Skeletal muscle tissue (tissue), 4 donors: ENCODE results near the gene LAMB2. TPM values are rescaled to one million over a fixed set of nuclear protein-coding genes. Genes with fewer than 3 reads are reported as not detected.

Source experiments
- H3K27ac ChIP-seq: one replicate; pipeline ENCODE4 v1.7.0; 2013; ENCODE audit warnings: mild to moderate bottlenecking, low read depth, low read length, inconsistent platforms
- H3K27me3 ChIP-seq, 3 donors: one replicate each; pipeline ENCODE4 v1.7.0; 2013; ENCODE audit warnings: low read length in 3 of 3; ENCODE audit not compliant: control insufficient read depth in 3 of 3, insufficient read depth in 3 of 3
- H3K36me3 ChIP-seq, 3 donors: one replicate each; pipeline ENCODE4 v1.7.0; 2013; ENCODE audit warnings: low read length in 3 of 3; ENCODE audit not compliant: control insufficient read depth in 3 of 3, insufficient read depth in 3 of 3
- H3K4me1 ChIP-seq, 3 donors: one replicate each; pipeline ENCODE4 v1.7.0; 2013; ENCODE audit warnings: low read length in 3 of 3, mild to moderate bottlenecking in 3 of 3; ENCODE audit not compliant: control insufficient read depth in 3 of 3, insufficient read depth in 3 of 3
- H3K4me3 ChIP-seq, 3 donors: one replicate each; pipeline ENCODE4 v1.7.0; 2013; ENCODE audit warnings: low read length in 3 of 3
- H3K9ac ChIP-seq, 3 donors: one replicate each; pipeline ENCODE4 v1.7.0; 2013; ENCODE audit warnings: low read length in 3 of 3, mild to moderate bottlenecking in 3 of 3, moderate library complexity in 2 of 3, low read depth in 1 of 3
- H3K9me3 ChIP-seq, 3 donors: one replicate each; pipeline ENCODE4 v1.7.0; 2013; ENCODE audit warnings: low read length in 3 of 3; ENCODE audit not compliant: control insufficient read depth in 3 of 3
- total RNA-seq: library from RNA; depleted of rRNA; stranded (reverse); fragments of >200 nt; gene quantifications from one replicate; pipeline ENCODE4 v1.2.3, GENCODE V29; 2014
- donor health status: Osteomylitis.

LAMB2 gene
- total RNA-seq, 1 donor from 2014 or later, result 601 TPM

- no peaks in the 10 kb centered on the region for H3K27me3 ChIP-seq
- H3K9me3 ChIP-seq, result no peaks in the 10 kb centered on the region
- H3K36me3 ChIP-seq, result peaks cover 62 to 64% (median 63%) of the 10 kb centered on the region in 3 donors
- no peak overlapping the region for H3K4me3 ChIP-seq
- no peak overlapping the region for H3K27ac ChIP-seq
- peaks cover 15 to 28% (median 20%) of the 10 kb centered on the region in 3 donors for H3K4me1 ChIP-seq
- H3K9ac ChIP-seq, result no peak overlapping the region
Measured at GRCh38 chr3:49108346-49108745, 24.5 kb downstream of the LAMB2 start.

GRCh38 chr3:49104427-49105291, 28.2 kb downstream of the LAMB2 start, which contains the start of gene QARS1:
Gene QARS1, minus strand, starts transcription at chr3:49104757. Its CDS starts 24 bp downstream, at chr3:49104733.
- peak within 1 kb of the TSS; percentile 82 to 99 (median 85) for H3K4me3 ChIP-seq
- H3K4me1 ChIP-seq, result peaks cover 18 to 32% (median 24%) of the 10 kb centered on the region in 3 donors
- H3K27me3 ChIP-seq, result no peaks in the 10 kb centered on the region
- H3K9me3 ChIP-seq, result no peaks in the 10 kb centered on the region
- H3K9ac ChIP-seq, result peak within 1 kb of the TSS; percentile 76 to 99 (median 94)
- H3K36me3 ChIP-seq, result peaks cover 60 to 63% (median 62%) of the 10 kb centered on the region in 3 donors
- H3K27ac ChIP-seq, result peak within 1 kb of the TSS; percentile 70

GRCh38 chr3:49104052-49104426, 28.8 kb downstream of the LAMB2 start:
- H3K9ac ChIP-seq, result peak overlapping the region; percentile 76 to 99 (median 94)
- H3K9me3 ChIP-seq, result no peaks in the 10 kb centered on the region
- H3K27ac ChIP-seq, result peak overlapping the region; percentile 70
- no peaks in the 10 kb centered on the region for H3K27me3 ChIP-seq
- H3K4me1 ChIP-seq, result peaks cover 18 to 32% (median 24%) of the 10 kb centered on the region in 3 donors
- H3K4me3 ChIP-seq, result peak overlapping the region; percentile 82 to 99 (median 85)
- peaks cover 60 to 63% (median 62%) of the 10 kb centered on the region in 3 donors for H3K36me3 ChIP-seq

- Histone ChIP-seq H3K9me3 (no peaks in the 10 kb centered on the region), H3K36me3 (peaks cover 58 to 68% (median 61%) of the 10 kb centered on the region in 3 donors), H3K9ac (peak overlapping the region in 1 of 3 donors; percentile 16), H3K27ac (no peak overlapping the region), H3K4me3 (no peak overlapping the region), H3K4me1 (peaks cover 16 to 20% (median 17%) of the 10 kb centered on the region in 3 donors), H3K27me3 (no peaks in the 10 kb centered on the region)
Measured at GRCh38 chr3:49100046-49100615, 32.7 kb downstream of the LAMB2 start.

GRCh38 chr3:49098910-49099630, 33.8 kb downstream of the LAMB2 start:
- H3K27ac ChIP-seq, result no peak overlapping the region
- H3K9ac ChIP-seq, result no peak overlapping the region
- H3K36me3 ChIP-seq, result peaks cover 58 to 66% (median 61%) of the 10 kb centered on the region in 3 donors
- H3K9me3 ChIP-seq, result no peaks in the 10 kb centered on the region
- no peak overlapping the region for H3K4me3 ChIP-seq
- H3K27me3 ChIP-seq, result no peaks in the 10 kb centered on the region
- H3K4me1 ChIP-seq, result peaks cover 17 to 21% (median 19%) of the 10 kb centered on the region in 3 donors

- H3K4me3 ChIP-seq, result no peak overlapping the region
Measured at GRCh38 chr3:49098429-49098828, 34.4 kb downstream of the LAMB2 start.

GRCh38 chr3:49093853-49094767, 38.7 kb downstream of the LAMB2 start, which contains the start of gene QRICH1:
Gene QRICH1, minus strand, starts transcription at chr3:49094071. Its CDS starts 17,054 bp downstream, at chr3:49077017.
- peak within 1 kb of the TSS; percentile 88 to 96 (median 88) for H3K4me3 ChIP-seq
- H3K36me3 ChIP-seq, result peaks cover 19 to 24% (median 21%) of the 10 kb centered on the region in 3 donors
- peaks cover 26 to 35% (median 28%) of the 10 kb centered on the region in 3 donors for H3K4me1 ChIP-seq
- peak within 1 kb of the TSS; percentile 93 for H3K27ac ChIP-seq
- peak within 1 kb of the TSS; percentile 79 to 95 (median 88) for H3K9ac ChIP-seq
- H3K9me3 ChIP-seq, result no peaks in the 10 kb centered on the region
- no peaks in the 10 kb centered on the region for H3K27me3 ChIP-seq

More at GRCh38 chr3:49098429-49098828, 34.4 kb downstream of the LAMB2 start:
- Histone ChIP-seq H3K9ac (peak overlapping the region in 1 of 3 donors; percentile 25), H3K36me3 (peaks cover 58 to 62% (median 59%) of the 10 kb centered on the region in 3 donors), H3K27me3 (no peaks in the 10 kb centered on the region), H3K4me1 (peaks cover 11 to 14% (median 12%) of the 10 kb centered on the region in 3 donors), H3K9me3 (no peaks in the 10 kb centered on the region), H3K27ac (no peak overlapping the region)

- H3K4me1 ChIP-seq, result peaks cover 26 to 35% (median 26%) of the 10 kb centered on the region in 3 donors
- H3K27ac ChIP-seq, result peak overlapping the region; percentile 93
- no peaks in the 10 kb centered on the region for H3K9me3 ChIP-seq
- peaks cover 10 to 15% (median 12%) of the 10 kb centered on the region in 3 donors for H3K36me3 ChIP-seq
- H3K27me3 ChIP-seq, result no peaks in the 10 kb centered on the region
- H3K9ac ChIP-seq, result peak overlapping the region; percentile 79 to 95 (median 88)
- H3K4me3 ChIP-seq, result peak overlapping the region; percentile 88 to 96 (median 88)
Measured at GRCh38 chr3:49092938-49093852, 39.7 kb downstream of the LAMB2 start.
